Thymus (tissue), 11 donors: Measurements from ENCODE around the gene PPP6R3. TPM values are rescaled to one million over a fixed set of nuclear protein-coding genes. Genes with fewer than 3 reads are reported as not detected.

Source experiments
- DNase-seq, 9 donors: peaks; one replicate each; pipeline ENCODE4 v3.0.0-alpha.2; 2013; ENCODE audit warnings: low spot score in 9 of 9, low read depth in 6 of 9, missing footprints in 1 of 9
- H3K27ac ChIP-seq, 2 donors: one replicate each; pipeline ENCODE4 v1.5.1; 2013; ENCODE audit warnings: control low read depth in 1 of 2, low read depth in 1 of 2, low read length in 1 of 2, mild to moderate bottlenecking in 1 of 2, moderate library complexity in 1 of 2
- H3K27me3 ChIP-seq, 2 donors: one replicate each; pipeline ENCODE4 v1.5.1; 2013; ENCODE audit warnings: low read length in 1 of 2; ENCODE audit not compliant: control insufficient read depth in 2 of 2, insufficient read depth in 1 of 2
- H3K36me3 ChIP-seq, 2 donors: one replicate each; pipeline ENCODE4 v1.5.1; 2013; ENCODE audit warnings: low read length in 1 of 2, mild to moderate bottlenecking in 1 of 2, moderate library complexity in 1 of 2; ENCODE audit not compliant: control insufficient read depth in 2 of 2, insufficient read depth in 2 of 2
- H3K4me1 ChIP-seq, 2 donors: one replicate each; pipeline ENCODE4 v1.5.1; 2013; ENCODE audit warnings: low read length in 2 of 2; ENCODE audit not compliant: control insufficient read depth in 2 of 2, insufficient read depth in 2 of 2
- H3K4me3 ChIP-seq, 2 donors: one replicate each; pipeline ENCODE4 v1.5.1; 2013; ENCODE audit warnings: low read length in 2 of 2, control low read depth in 1 of 2, mild to moderate bottlenecking in 1 of 2
- H3K9me3 ChIP-seq, 2 donors: one replicate each; pipeline ENCODE4 v1.5.1; 2013; ENCODE audit warnings: low read length in 1 of 2, mild to moderate bottlenecking in 1 of 2; ENCODE audit not compliant: control insufficient read depth in 2 of 2, insufficient read depth in 1 of 2
- WGBS: extraction: QIAGEN DNeasy Blood & Tissue Kit; methylation state at CpG from one replicate; pipeline ENCODE4 v1.1.7; 2013; 5-methylcytosine and 5-hydroxymethylcytosine counted together
- polyA plus RNA-seq: library from polyadenylated mRNA; stranded (reverse); fragments of 200-250 nt; gene quantifications from one replicate; pipeline ENCODE4 v1.2.3, GENCODE V29; 2013
- total RNA-seq: library from RNA; stranded (reverse); fragments of 120-200 nt; gene quantifications from one replicate; pipeline ENCODE4 v1.2.4, GENCODE V29; 2013
- donor health status: healthy.

The PPP6R3 gene
- total and polyA plus RNA-seq, 2 donors, result 45.8 to 103 TPM

DNA sequence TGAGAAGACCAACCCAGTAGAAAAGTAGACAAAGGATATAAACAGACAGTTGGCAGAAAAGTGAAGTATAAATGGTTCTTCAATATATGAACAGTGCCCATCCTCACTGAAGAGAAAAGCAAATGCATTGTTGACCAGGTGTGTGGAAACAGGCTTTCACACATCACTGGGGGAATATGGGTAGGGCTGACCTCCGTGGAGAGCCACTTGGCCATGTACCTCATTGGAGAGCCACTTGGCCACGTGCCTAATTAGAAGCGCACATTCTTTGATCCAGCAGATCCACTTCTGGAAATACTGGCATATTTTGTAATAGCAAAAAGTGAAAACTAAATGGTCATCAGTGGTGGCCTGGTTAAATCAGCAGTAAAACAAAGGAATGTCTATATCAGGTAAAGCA is 43.2 kb downstream of the PPP6R3 start:
- 96% methylated on average over 3 of the region's 3 CpGs for WGBS
- Histone ChIP-seq H3K27ac (no peak overlapping the region), H3K4me1 (peaks cover 0 to 10% of the 10 kb centered on the region in 2 donors), H3K4me3 (no peak overlapping the region), H3K27me3 (no peaks in the 10 kb centered on the region), H3K9me3 (no peaks in the 10 kb centered on the region), H3K36me3 (peaks cover 4 to 18% of the 10 kb centered on the region in 2 donors)
- no peak for DNase-seq

DNA sequence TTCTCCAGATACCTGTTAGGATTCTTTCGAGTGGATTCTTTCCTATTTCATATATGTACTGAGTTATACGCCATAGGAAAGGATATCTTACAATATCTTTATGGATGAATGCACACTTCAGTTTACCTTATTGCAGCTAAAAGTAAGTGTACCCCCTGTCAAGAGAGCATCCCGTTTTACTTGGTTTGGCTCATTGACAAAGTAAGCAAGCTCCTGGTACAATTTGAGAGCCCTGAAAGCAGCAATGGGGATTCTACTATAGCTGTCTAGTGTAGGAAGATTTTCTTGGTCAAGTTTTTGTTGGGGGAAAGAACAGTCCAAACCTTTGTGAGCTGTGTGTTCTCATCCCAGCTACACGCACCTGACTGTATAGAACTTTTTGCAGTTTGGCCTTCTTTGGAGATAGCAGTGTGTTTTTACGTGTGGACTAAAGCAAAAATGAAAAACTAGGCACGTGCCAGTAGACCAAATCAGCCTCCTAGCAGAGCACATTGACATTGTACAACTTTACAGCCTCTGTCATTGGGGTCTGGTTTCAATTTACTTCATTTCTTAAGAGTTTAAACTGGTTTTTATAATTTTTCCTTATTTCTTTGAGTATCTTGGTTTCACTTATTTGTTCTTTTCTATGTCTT is 44.0 kb downstream of the PPP6R3 start:
- Histone ChIP-seq H3K27me3 (no peaks in the 10 kb centered on the region), H3K4me3 (no peak overlapping the region), H3K36me3 (peaks cover 4 to 18% of the 10 kb centered on the region in 2 donors), H3K27ac (no peak overlapping the region), H3K4me1 (peaks cover 0 to 7% of the 10 kb centered on the region in 2 donors), H3K9me3 (no peaks in the 10 kb centered on the region)
- 92% methylated on average over 6 of the region's 6 CpGs for WGBS
- DNase-seq, result no peak

DNA sequence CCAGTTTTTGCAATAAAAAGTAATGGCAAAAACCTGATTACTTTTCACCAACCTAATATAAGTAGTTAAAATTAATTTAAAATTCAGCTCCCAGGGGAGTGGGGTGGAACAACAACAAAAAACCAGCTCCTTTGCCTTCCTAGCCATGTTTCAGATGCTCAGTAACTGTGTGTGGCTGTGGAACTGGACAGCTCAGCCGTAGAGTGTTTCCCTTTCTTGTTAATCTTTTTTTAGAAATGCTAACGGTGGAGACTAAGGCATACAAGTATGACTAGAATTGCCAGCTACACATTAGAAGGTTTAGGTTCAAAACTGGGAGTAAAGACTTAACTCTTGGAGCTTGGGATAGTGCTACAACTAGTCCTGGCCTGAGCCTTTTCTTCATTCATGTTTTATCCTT is 45.0 kb downstream of the PPP6R3 start:
- peaks cover 0 to 7% of the 10 kb centered on the region in 2 donors for H3K4me1 ChIP-seq
- 29% methylated on average over 2 of the region's 2 CpGs for WGBS
- DNase-seq, result no peak
- no peak overlapping the region for H3K27ac ChIP-seq
- H3K4me3 ChIP-seq, result no peak overlapping the region
- peaks cover 4 to 20% of the 10 kb centered on the region in 2 donors for H3K36me3 ChIP-seq
- H3K27me3 ChIP-seq, result no peaks in the 10 kb centered on the region
- H3K9me3 ChIP-seq, result no peaks in the 10 kb centered on the region

DNA sequence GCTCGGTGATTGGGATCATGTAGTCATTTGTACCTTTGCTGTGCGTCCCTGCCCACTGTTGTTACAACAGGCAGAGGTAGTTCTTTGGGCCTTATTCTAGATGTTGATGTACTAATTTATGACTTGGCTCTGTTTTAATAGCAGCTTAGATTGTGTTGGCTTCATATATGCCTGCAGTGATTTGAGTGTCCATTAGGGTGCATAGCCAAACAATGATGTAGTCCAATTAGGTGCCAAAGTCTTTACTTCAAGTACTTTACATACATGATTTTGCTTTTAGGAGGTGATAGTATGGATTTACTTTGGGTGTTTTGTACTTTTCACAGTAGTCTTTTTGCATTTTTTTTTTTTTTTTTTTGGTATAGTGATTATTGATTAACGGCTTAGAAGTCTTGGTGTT is 46.4 kb downstream of the PPP6R3 start:
- 98% methylated on average over 3 of the region's 3 CpGs for WGBS
- peaks cover 0 to 7% of the 10 kb centered on the region in 2 donors for H3K4me1 ChIP-seq

DNA sequence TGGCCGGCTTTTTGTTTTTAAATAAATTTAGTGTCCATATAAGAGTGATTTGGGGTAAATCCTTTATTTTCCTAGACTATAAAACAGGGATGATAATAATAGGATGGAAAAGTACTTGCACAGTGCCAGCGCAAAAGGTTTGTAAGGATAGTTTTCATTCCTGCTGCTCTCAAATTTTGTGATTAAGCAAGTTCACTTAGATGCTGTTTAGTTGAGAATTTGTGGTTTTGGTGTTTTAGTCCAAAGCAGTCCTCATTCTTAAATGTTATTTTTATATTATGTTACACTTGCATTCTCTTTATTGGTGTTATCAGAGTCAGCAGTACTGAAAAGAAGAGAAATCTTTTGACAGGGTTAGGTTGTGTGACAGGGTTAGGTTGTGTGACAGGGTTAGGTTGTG is 47.9 kb downstream of the PPP6R3 start:
- peaks cover 14 to 27% of the 10 kb centered on the region in 2 donors for H3K36me3 ChIP-seq
- WGBS, result 96% methylated on average over 2 of the region's 2 CpGs
- no peak for DNase-seq
- H3K27me3 ChIP-seq, result no peaks in the 10 kb centered on the region
- H3K4me1 ChIP-seq, result peaks cover 2 to 7% of the 10 kb centered on the region in 2 donors
- H3K27ac ChIP-seq, result no peak overlapping the region
- H3K9me3 ChIP-seq, result no peaks in the 10 kb centered on the region
- no peak overlapping the region for H3K4me3 ChIP-seq

More for the DNA sequence above, 46.4 kb downstream of the PPP6R3 start:
- Histone ChIP-seq H3K9me3 (no peaks in the 10 kb centered on the region), H3K36me3 (peaks cover 4 to 20% of the 10 kb centered on the region in 2 donors), H3K27ac (no peak overlapping the region), H3K27me3 (no peaks in the 10 kb centered on the region), H3K4me3 (no peak overlapping the region)
- DNase-seq, result no peak

DNA sequence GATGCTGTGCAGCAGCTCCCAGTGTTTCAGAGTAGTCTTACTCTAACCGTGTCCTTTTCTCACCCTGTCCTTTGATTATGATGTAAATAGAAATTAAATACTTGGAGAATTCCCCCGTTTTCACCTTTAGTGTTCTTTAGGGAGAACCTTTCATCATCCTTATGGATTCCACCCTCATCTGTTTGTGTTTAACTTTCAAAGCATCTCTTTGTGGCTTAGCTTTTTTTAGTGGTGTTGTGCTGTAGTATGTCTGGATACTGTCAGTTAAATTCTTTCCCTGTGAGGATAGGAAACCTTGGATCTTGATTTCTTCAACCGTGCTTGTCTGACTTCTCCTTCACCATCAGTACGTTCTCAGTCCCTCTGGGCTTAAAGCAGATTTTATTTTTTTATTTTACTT is 48.5 kb downstream of the PPP6R3 start:
- Histone ChIP-seq H3K36me3 (peaks cover 14 to 27% of the 10 kb centered on the region in 2 donors), H3K4me1 (peaks cover 2 to 8% of the 10 kb centered on the region in 2 donors), H3K4me3 (no peak overlapping the region), H3K9me3 (no peaks in the 10 kb centered on the region), H3K27me3 (no peaks in the 10 kb centered on the region), H3K27ac (no peak overlapping the region)
- DNase-seq, result no peak
- WGBS, result 84% methylated on average over 4 of the region's 4 CpGs

DNA sequence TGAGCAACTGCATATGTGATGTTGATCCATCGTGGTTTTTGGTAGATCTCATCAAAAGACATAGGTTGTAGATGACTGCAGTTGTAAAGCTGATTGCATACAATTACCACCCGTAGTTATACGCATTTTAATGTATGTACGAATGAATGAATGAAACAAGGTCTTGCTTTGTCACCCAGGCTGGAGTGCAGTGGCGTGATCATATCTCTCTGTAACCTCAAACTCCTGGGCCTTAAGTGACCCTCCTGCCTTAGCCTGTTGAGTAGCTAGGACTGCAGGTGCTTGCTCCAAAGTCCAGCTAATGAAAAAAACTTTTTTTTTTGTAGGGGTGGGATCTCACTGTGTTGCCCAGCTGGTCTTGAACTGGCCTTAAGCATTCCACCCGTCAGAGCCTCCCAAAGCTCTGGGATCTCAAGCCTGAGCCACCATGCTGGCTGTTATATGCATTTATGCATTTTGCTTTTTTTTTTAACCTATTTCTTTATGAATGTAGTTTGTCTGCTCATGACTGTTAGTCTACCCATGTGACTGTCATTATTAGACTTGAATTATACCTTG is 53.5 kb downstream of the PPP6R3 start:
- H3K36me3 ChIP-seq, result peaks cover 15 to 17% of the 10 kb centered on the region in 2 donors
- H3K4me1 ChIP-seq, result peaks cover 2 to 7% of the 10 kb centered on the region in 2 donors
- no peaks in the 10 kb centered on the region for H3K27me3 ChIP-seq
- no peak overlapping the region for H3K4me3 ChIP-seq
- H3K27ac ChIP-seq, result no peak overlapping the region
- no peaks in the 10 kb centered on the region for H3K9me3 ChIP-seq
- 72% methylated on average over 6 of the region's 6 CpGs for WGBS
- no peak for DNase-seq

DNA sequence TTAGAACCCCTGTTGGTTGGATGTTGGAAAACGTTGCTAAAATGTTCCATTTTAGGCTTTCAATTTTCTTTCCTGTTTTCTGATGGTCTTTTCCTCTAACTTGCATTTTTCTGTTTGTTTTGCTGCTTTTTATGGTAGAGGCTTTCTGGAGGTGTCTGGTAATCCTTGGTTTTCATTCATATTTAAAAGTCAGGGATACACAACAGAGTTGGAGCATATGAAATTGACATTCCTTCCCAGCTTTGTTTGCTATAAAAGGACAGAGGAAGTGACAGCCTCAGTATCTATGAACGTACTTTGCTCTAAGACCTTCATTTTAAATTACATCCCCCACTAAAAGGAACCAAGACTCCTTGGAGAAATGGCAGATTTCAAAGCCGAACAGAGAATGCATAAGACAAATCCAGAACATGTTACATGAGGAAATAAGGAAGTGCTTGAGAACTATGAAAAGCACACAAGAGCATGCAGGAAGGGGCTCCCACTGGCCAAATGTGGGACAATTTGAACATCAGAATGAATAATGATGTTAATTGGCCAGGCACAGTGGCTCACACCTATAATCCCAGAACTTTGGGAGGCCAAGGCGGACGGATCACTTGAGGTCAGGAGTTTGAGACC is 56.7 kb downstream of the PPP6R3 start:
- Histone ChIP-seq H3K27me3 (no peaks in the 10 kb centered on the region), H3K27ac (no peak overlapping the region), H3K4me1 (peaks cover 2 to 7% of the 10 kb centered on the region in 2 donors), H3K9me3 (no peaks in the 10 kb centered on the region), H3K36me3 (peaks cover 21 to 43% of the 10 kb centered on the region in 2 donors), H3K4me3 (no peak overlapping the region)
- no peak for DNase-seq
- WGBS, result 93% methylated on average over 5 of the region's 5 CpGs

DNA sequence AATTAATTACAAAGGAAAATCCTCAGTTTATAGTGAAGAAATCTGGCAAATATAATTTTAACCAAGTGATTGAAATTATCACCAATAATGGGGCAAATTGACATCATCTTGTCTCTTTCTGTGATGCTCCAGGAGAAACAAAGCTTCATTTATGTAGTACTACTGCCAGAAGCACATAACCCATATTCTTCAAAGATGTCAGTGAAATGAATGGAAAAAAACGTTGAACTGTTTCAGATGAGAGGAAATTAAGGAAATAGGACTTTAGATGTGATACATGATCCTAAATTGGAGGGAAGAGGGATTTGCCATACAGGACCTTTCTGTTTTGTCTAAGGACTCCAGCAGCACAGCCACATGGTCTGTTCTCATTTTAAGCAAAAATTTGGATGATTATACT is 57.6 kb downstream of the PPP6R3 start:
- H3K9me3 ChIP-seq, result no peaks in the 10 kb centered on the region

More for the DNA sequence above, 57.6 kb downstream of the PPP6R3 start:
- no peak for DNase-seq
- peaks cover 12 to 47% of the 10 kb centered on the region in 2 donors for H3K36me3 ChIP-seq
- no peak overlapping the region for H3K4me3 ChIP-seq
- WGBS, result 81% methylated on average over 1 of the region's 1 CpG
- no peaks in the 10 kb centered on the region for H3K27me3 ChIP-seq
- peaks cover 0 to 3% of the 10 kb centered on the region in 2 donors for H3K4me1 ChIP-seq
- no peak overlapping the region for H3K27ac ChIP-seq
